Fibroblast of pulmonary artery (primary cell): Measurements from ENCODE around the gene IRGC.
"Not testable (repeated sequence)": the region's sequence is repeated elsewhere in the genome, so short reads cannot be mapped to it uniquely, and the experiment has no call there.

Experiments used
- DNase-seq: peaks from one replicate; pipeline ENCODE4 v3.0.0-alpha.2; 2010; ENCODE audit warnings: low read depth
- H3K4me3 ChIP-seq: replicated peaks from 2 replicates; pipeline ENCODE4 v1.5.1; 2011; ENCODE audit warnings: low read depth, mild to moderate bottlenecking, control low read depth, low read length, moderate library complexity
- TF ChIP-seq, protein P1 (sequence below): IDR thresholded peaks from 2 replicates; pipeline ENCODE4 v1.5.1; 2011; ENCODE audit warnings: mild to moderate bottlenecking, control low read depth, low read length, inconsistent platforms; ENCODE audit errors: missing control alignments

Gene IRGC

DNA sequence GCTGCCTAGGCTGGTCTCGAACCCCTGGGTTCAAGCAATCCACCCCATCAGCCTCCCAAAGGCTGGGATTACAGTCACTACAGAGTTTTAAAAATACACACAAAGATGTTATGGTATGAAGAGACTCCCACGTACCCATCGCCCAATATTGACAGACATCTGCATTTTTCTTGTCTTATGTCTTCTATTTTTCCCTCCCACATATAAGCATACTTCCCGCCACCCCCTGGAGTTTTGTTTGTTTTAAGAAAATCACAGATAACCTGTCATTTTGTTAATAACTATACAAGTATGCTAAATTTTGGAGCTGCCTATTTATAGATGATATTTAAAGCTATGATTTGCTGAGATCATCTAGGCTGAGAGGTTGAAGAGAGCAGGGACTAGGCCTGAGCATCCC, 45.1 kb downstream of the IRGC start:
- TF ChIP-seq, protein P1, sequence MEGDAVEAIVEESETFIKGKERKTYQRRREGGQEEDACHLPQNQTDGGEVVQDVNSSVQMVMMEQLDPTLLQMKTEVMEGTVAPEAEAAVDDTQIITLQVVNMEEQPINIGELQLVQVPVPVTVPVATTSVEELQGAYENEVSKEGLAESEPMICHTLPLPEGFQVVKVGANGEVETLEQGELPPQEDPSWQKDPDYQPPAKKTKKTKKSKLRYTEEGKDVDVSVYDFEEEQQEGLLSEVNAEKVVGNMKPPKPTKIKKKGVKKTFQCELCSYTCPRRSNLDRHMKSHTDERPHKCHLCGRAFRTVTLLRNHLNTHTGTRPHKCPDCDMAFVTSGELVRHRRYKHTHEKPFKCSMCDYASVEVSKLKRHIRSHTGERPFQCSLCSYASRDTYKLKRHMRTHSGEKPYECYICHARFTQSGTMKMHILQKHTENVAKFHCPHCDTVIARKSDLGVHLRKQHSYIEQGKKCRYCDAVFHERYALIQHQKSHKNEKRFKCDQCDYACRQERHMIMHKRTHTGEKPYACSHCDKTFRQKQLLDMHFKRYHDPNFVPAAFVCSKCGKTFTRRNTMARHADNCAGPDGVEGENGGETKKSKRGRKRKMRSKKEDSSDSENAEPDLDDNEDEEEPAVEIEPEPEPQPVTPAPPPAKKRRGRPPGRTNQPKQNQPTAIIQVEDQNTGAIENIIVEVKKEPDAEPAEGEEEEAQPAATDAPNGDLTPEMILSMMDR = no peak
- no peak for DNase-seq
- no peak overlapping the region for H3K4me3 ChIP-seq

DNA sequence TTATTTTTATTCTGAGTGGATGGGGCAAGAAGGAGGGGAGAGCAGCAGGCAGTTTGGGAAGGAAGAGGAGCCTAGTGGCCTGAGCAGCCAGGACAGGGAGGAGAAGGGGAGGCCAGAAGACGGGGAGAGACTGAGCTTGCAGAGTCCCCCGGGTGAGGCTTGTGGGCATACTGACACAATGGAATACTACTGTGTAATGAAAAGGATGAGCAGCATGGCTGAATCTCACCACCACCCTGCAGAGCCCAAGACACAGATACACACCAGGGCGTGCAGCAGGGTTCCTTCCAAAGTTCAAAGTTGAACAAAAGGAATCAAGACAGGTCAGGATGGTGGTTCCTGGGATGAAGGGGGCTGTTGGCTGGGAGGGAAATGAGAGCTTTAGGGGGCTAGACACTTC, 46.9 kb downstream of the IRGC start:
- TF ChIP-seq, protein P1 = no peak
- no peak overlapping the region for H3K4me3 ChIP-seq
- no peak for DNase-seq

DNA sequence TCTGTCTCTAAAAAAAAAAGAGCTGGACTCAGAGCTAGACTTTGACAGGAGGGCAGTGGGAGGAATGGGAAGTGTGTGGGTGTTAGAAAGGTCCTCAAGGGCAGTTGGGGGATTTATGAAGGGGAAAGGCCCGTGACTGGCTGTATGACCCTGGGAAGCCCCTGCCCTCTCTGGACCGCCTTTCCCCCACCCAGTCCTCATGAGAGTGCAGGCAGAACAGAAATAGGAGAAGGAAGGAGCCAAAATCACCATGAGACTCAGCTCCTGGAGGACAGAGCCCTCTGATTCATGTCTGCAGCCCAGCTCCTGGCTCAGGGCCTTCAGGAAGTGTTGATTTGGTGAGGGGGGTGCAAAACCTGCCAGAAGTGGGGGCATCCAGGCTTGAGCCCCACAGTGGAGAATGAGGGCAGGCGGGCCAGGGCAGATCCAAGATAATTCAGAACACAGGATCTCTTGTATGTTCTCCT, 47.6 kb downstream of the IRGC start:
- H3K4me3 ChIP-seq = no peak overlapping the region
- DNase-seq = no peak
- TF ChIP-seq, protein P1 = no peak

- not testable (repeated sequence) for DNase-seq, H3K4me3 ChIP-seq
- TF ChIP-seq, protein P1 = peak; percentile 1
These were observed 48.8 kb downstream of the IRGC start for GRCh38 chr19:43764684-43765083.

- DNase-seq = peak; percentile 89
- TF ChIP-seq, protein P1 = no peak
- H3K4me3 ChIP-seq = no peak overlapping the region
These were observed 49.4 kb downstream of the IRGC start for GRCh38 chr19:43765109-43765876.

DNA sequence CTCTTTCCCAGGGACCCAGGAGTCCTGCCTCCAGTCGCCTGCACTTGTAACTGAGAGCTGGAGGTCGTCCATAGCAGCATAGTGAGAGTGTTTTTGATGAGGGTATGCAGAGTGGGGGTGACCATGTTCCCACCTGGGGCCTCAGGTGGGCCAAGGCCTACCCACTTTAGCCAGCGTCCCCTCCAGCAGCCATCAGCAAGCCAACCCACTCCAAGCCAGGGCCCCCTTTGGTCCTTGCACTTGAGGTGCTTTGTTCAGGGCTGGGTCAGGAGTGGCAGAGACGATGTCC, 50.8 kb downstream of the IRGC start:
- no peak overlapping the region for H3K4me3 ChIP-seq
- DNase-seq = no peak
- TF ChIP-seq, protein P1 = no peak

- no peak overlapping the region for H3K4me3 ChIP-seq
- DNase-seq = no peak
- TF ChIP-seq, protein P1 = no peak
These were observed 51.4 kb downstream of the IRGC start for GRCh38 chr19:43767316-43767715.
